Activated T-cell treated with anti-CD3 and anti-CD28 coated beads for 1 hour (primary cell): ENCODE measurements around the gene UTP4.
A peak's percentile ranks its signal among the peaks of the same experiment; 100 is the strongest.
"Not testable (repeated sequence)": the region's sequence is repeated elsewhere in the genome, so short reads cannot be mapped to it uniquely, and the experiment has no call there.

Source experiments
- DNase-seq: peaks from one replicate; pipeline ENCODE4 v3.0.0-alpha.2; 2020; ENCODE audit warnings: low read depth

Gene UTP4

GRCh38 chr16:69131167-69131838 lies 1.1 kb upstream of the UTP4 start:
- DNase-seq = no peak

- DNase-seq = peak; percentile 58
These were observed 518 bp upstream of the UTP4 start for GRCh38 chr16:69131839-69132423.

GRCh38 chr16:69133373-69133954 lies 1.0 kb downstream of the UTP4 start:
- DNase-seq = no peak

GRCh38 chr16:69138608-69139007 lies 6.2 kb downstream of the UTP4 start:
- no peak for DNase-seq

- not testable (repeated sequence) for DNase-seq
These were observed 7.0 kb downstream of the UTP4 start for GRCh38 chr16:69139464-69139863.

GRCh38 chr16:69141014-69141413 lies 8.6 kb downstream of the UTP4 start:
- DNase-seq = no peak

GRCh38 chr16:69141936-69142335 lies 9.5 kb downstream of the UTP4 start:
- DNase-seq = no peak

GRCh38 chr16:69143116-69143515 lies 10.7 kb downstream of the UTP4 start:
- DNase-seq = no peak

GRCh38 chr16:69145658-69146057 lies 13.2 kb downstream of the UTP4 start:
- no peak for DNase-seq

- not testable (repeated sequence) for DNase-seq
These were observed 17.2 kb downstream of the UTP4 start for GRCh38 chr16:69149621-69150020.

GRCh38 chr16:69150146-69150865 lies 17.9 kb downstream of the UTP4 start:
- DNase-seq = no peak

- DNase-seq = no peak
These were observed 24.7 kb downstream of the UTP4 start for GRCh38 chr16:69157196-69157595.

- no peak for DNase-seq
These were observed 27.7 kb downstream of the UTP4 start for GRCh38 chr16:69160192-69160591.

GRCh38 chr16:69165584-69165983 lies 33.1 kb downstream of the UTP4 start:
- DNase-seq = no peak

GRCh38 chr16:69166221-69166833 lies 33.9 kb downstream of the UTP4 start:
- DNase-seq = peak; percentile 20

- DNase-seq = no peak
These were observed 34.8 kb downstream of the UTP4 start for GRCh38 chr16:69166946-69167930.

GRCh38 chr16:69169051-69169450 lies 36.6 kb downstream of the UTP4 start:
- no peak for DNase-seq

GRCh38 chr16:69169607-69170352 lies 37.3 kb downstream of the UTP4 start:
- no peak for DNase-seq

- no peak for DNase-seq
These were observed 39.1 kb downstream of the UTP4 start for GRCh38 chr16:69171325-69172084.
